GOT3 (cell line): ENCODE data around the gene ICA1L.

ENCODE experiments used
- DNase-seq: peaks from one replicate; lab custom pipeline; 2025; ENCODE audit warnings: mixed read lengths; lab: John Stamatoyannopoulos, UW

The ICA1L gene

DNA sequence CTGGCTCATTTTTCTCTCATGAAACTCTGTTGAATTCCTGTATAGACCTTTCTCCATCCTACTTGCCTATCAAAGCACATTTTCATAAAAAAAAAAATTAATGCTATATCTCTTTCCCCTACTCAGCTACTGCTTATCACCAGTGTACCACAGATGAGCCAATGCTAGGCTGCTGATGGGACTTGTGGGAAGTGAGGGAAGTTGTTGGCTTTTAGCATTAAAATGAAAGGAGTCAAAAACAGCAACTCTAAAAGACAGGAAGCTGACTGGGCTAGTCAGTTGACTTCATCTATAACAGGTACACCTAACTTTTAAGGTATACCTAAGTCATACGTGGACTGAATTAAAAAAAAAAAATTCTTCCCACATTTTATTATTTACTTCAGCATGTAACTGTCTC is 134.7 kb downstream of the ICA1L start:
- no peak for DNase-seq

DNA sequence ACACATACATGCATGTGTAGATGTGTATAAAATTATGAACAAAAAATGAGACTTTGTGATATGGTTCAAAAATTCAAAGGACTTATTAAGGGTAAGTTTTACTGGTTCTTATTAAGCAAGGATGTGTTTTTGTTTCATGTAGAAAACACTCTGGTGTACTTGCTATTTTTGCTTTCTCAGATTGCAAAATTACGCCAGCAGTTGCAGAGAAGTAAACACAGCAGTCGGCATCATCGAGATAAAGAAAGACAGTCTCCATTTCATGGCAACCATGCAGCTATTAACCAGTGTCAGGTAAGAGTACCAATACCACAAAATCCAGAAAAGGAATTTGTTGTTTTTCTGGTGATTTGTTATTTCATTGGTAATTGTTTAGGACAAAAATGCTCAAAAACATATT is 145.5 kb downstream of the ICA1L start:
- DNase-seq = no peak

DNA sequence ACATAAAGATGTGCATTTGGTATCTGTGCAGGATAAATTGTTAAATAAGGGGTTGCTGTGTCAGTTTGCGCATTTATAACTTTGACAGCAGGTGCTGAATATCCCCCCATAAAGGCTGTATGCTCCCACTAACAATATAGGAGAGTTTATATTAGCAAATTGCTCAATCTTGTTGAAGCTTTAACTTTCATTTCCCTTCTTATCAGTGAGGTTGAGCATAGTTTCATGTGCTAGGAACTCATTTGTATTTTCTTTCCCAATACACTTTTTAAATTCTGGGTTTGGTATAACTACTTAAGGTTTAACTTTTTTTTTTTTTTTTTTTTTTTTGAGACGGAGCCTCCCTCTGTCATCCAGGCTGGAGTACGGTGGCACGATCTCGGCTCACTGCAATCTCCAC is 147.8 kb downstream of the ICA1L start:
- DNase-seq = no peak
